Liver (tissue), 9 donors: Measurements from ENCODE around the gene ICOSLG. TPM values are rescaled to one million over a fixed set of nuclear protein-coding genes. Genes with fewer than 3 reads are reported as not detected.
"Not testable (repeated sequence)": the region's sequence is repeated elsewhere in the genome, so short reads cannot be mapped to it uniquely, and the experiment has no call there.

ENCODE experiments used
- DNase-seq: peaks from one replicate; pipeline ENCODE4 v3.0.0-alpha.2; 2017; ENCODE audit warnings: low spot score
- H3K27ac ChIP-seq, 2 donors: one replicate each; pipeline ENCODE4 v1.7.0; 2013; ENCODE audit warnings: inconsistent platforms in 2 of 2, low read length in 2 of 2, control low read depth in 1 of 2, low read depth in 1 of 2, mild to moderate bottlenecking in 1 of 2
- H3K27me3 ChIP-seq, 4 donors: one replicate each; pipeline versions ENCODE4 v1.6.1 to v1.7.0; 2013; ENCODE audit warnings: low read length in 3 of 4, inconsistent platforms in 1 of 4, mild to moderate bottlenecking in 1 of 4, moderate library complexity in 1 of 4; ENCODE audit not compliant: control insufficient read depth in 4 of 4, insufficient read depth in 4 of 4
- H3K36me3 ChIP-seq, 4 donors: one replicate each; pipeline versions ENCODE4 v1.6.1 to v1.7.0; 2013; ENCODE audit warnings: low read length in 3 of 4, mild to moderate bottlenecking in 3 of 4, low read depth in 1 of 4, moderate library complexity in 1 of 4; ENCODE audit not compliant: control insufficient read depth in 4 of 4, insufficient read depth in 3 of 4
- H3K4me1 ChIP-seq, 4 donors: one replicate each; pipeline versions ENCODE4 v1.6.1 to v1.7.0; 2013; ENCODE audit warnings: low read length in 3 of 4, mild to moderate bottlenecking in 3 of 4, moderate library complexity in 1 of 4; ENCODE audit not compliant: control insufficient read depth in 4 of 4, insufficient read depth in 4 of 4
- H3K4me3 ChIP-seq, 3 donors: one replicate each; pipeline versions ENCODE4 v1.6.1 to v1.7.0; 2013; ENCODE audit warnings: low read length in 3 of 3, control low read depth in 1 of 3, low read depth in 1 of 3, mild to moderate bottlenecking in 1 of 3
- H3K9ac ChIP-seq, 2 donors: one replicate each; pipeline ENCODE4 v1.7.0; 2013; ENCODE audit warnings: low read length in 2 of 2, mild to moderate bottlenecking in 2 of 2, moderate library complexity in 2 of 2, control low read depth in 1 of 2, low read depth in 1 of 2
- H3K9me3 ChIP-seq, 4 donors: one replicate each; pipeline versions ENCODE4 v1.6.1 to v1.7.0; 2013; ENCODE audit warnings: low read length in 3 of 4; ENCODE audit not compliant: control insufficient read depth in 4 of 4
- ATF3 ChIP-seq: IDR thresholded peaks from 2 replicates; pipeline ENCODE4 v1.6.1; 2016; ENCODE audit warnings: antibody characterized with exemption
- CTCF ChIP-seq: fragments of 150-350 bp; IDR thresholded peaks from 2 replicates; pipeline ENCODE4 v1.5.1; 2017; ENCODE audit warnings: improper control_type of control experiment, low read depth, low read length; ENCODE audit not compliant: missing input control
- EGR1 ChIP-seq, 2 donors: IDR thresholded peaks; 2 replicates each; pipeline ENCODE4 v1.6.1; 2016 to 2018; ENCODE audit warnings: antibody characterized with exemption in 2 of 2, low read depth in 2 of 2
- FOXA1 ChIP-seq: IDR thresholded peaks from 2 replicates; pipeline ENCODE4 v1.6.1; 2016; ENCODE audit warnings: antibody characterized with exemption
- FOXA2 ChIP-seq: IDR thresholded peaks from 2 replicates; pipeline ENCODE4 v1.6.1; 2016; ENCODE audit warnings: antibody characterized with exemption
- GABPA ChIP-seq, 2 donors: IDR thresholded peaks in 1 of 2; conservative IDR thresholded peaks in 1 of 2; 2 replicates each; pipeline ENCODE4 v1.6.1; 2016; ENCODE audit warnings: antibody characterized with exemption in 2 of 2, mild to moderate bottlenecking in 1 of 2, moderate library complexity in 1 of 2
- HNF4A ChIP-seq, 2 donors: conservative IDR thresholded peaks; 2 replicates each; pipeline ENCODE4 v1.6.1; 2016; ENCODE audit warnings: antibody characterized with exemption in 2 of 2, mild to moderate bottlenecking in 2 of 2
- HNF4G ChIP-seq: IDR thresholded peaks from 2 replicates; pipeline ENCODE4 v1.6.1; 2016; ENCODE audit warnings: antibody characterized with exemption
- JUND ChIP-seq, 2 donors: IDR thresholded peaks; 2 replicates each; pipeline ENCODE4 v1.6.1; 2016; ENCODE audit warnings: antibody characterized with exemption in 2 of 2
- MAX ChIP-seq: IDR thresholded peaks from 2 replicates; pipeline ENCODE4 v1.6.1; 2016; ENCODE audit warnings: antibody characterized with exemption
- NR2F2 ChIP-seq: IDR thresholded peaks from 2 replicates; pipeline ENCODE4 v1.6.1; 2016; ENCODE audit warnings: antibody characterized with exemption
- RAD21 ChIP-seq, 2 donors: IDR thresholded peaks; 2 replicates each; pipeline ENCODE4 v1.6.1; 2016; ENCODE audit warnings: antibody characterized with exemption in 2 of 2, mild to moderate bottlenecking in 2 of 2
- REST ChIP-seq: IDR thresholded peaks from 2 replicates; pipeline ENCODE4 v1.6.1; 2016; ENCODE audit warnings: antibody characterized with exemption, mild to moderate bottlenecking
- RXRA ChIP-seq, 2 donors: IDR thresholded peaks; 2 replicates each; pipeline ENCODE4 v1.6.1; 2017 to 2018; ENCODE audit warnings: antibody characterized with exemption in 2 of 2, mild to moderate bottlenecking in 1 of 2
- SP1 ChIP-seq: IDR thresholded peaks from 2 replicates; pipeline ENCODE4 v1.6.1; 2018; ENCODE audit warnings: antibody characterized with exemption, mild to moderate bottlenecking
- TAF1 ChIP-seq: conservative IDR thresholded peaks from 2 replicates; pipeline ENCODE4 v1.6.1; 2016; ENCODE audit warnings: antibody characterized with exemption, mild to moderate bottlenecking
- YY1 ChIP-seq: IDR thresholded peaks from 2 replicates; pipeline ENCODE4 v1.6.1; 2016; ENCODE audit warnings: antibody characterized with exemption, mild to moderate bottlenecking
- ZBTB33 ChIP-seq: IDR thresholded peaks from 2 replicates; pipeline ENCODE4 v1.6.1; 2016; ENCODE audit warnings: antibody characterized with exemption
- WGBS: extraction: QIAGEN DNeasy Blood & Tissue Kit; methylation state at CpG from one replicate; pipeline ENCODE4 v1.1.7; 2013; 5-methylcytosine and 5-hydroxymethylcytosine counted together
- polyA plus RNA-seq, 2 donors: library from polyadenylated mRNA; stranded (reverse) in 1 of 2; unstranded in 1 of 2; fragments of 200-250 nt in 1 of 2; fragments of >200 nt in 1 of 2; fragmentation: Nextera tagmentation in 1 of 2; extraction: Ambion mirVana in 1 of 2; gene quantifications; one replicate each; pipeline versions ENCODE4 v1.2.1 to v1.2.3, GENCODE V29; 2013 to 2015
- total RNA-seq, 2 donors: library from RNA; depleted of rRNA; stranded (reverse); fragments of >200 nt; gene quantifications; one replicate each; pipeline ENCODE4 v1.2.3, GENCODE V29; 2014
- donor health status: healthy.
- donor health status: healthy.
- donor health status: healthy.
- donor health status: healthy.
- donor health status: healthy.

ICOSLG gene
- total and polyA plus RNA-seq, 4 donors, result 0.69 to 1.6 (median 1.1) TPM

- no peaks in the 10 kb centered on the region for H3K9me3 ChIP-seq
- H3K4me3 ChIP-seq, result no peak overlapping the region
- no peaks in the 10 kb centered on the region for H3K27me3 ChIP-seq
- DNase-seq, result no peak
- WGBS, result 84% methylated on average over 15 of the region's 15 CpGs
- H3K9ac ChIP-seq, result no peak overlapping the region
- peaks cover 0 to 1% (median 0%) of the 10 kb centered on the region in 4 donors for H3K4me1 ChIP-seq
- no peak overlapping the region for H3K27ac ChIP-seq
- no peaks in the 10 kb centered on the region for H3K36me3 ChIP-seq
- TF ChIP-seq JUND (IDR thresholded peaks at IDR 0.05), result no peak
- no peak for TF ChIP-seq FOXA2
- TF ChIP-seq REST, result no peak
- TF ChIP-seq HNF4G, result no peak
- TF ChIP-seq EGR1 (IDR thresholded peaks at IDR 0.05; ENCODE audit: low read depth in 2 of 2), result no peak
- TF ChIP-seq RAD21 (IDR thresholded peaks at IDR 0.05), result no peak
- no peak for TF ChIP-seq MAX
- TF ChIP-seq RXRA (IDR thresholded peaks at IDR 0.05), result no peak
- no peak for TF ChIP-seq GABPA (IDR thresholded peaks at IDR 0.05 in 1 of 2, conservative IDR thresholded peaks at IDR 0.05 in 1 of 2)
- no peak for TF ChIP-seq SP1
- no peak for TF ChIP-seq ATF3
- TF ChIP-seq CTCF, result no peak
- TF ChIP-seq NR2F2, result no peak
- TF ChIP-seq YY1, result no peak
- TF ChIP-seq HNF4A (conservative IDR thresholded peaks at IDR 0.05), result no peak
- TF ChIP-seq TAF1, result no peak
- no peak for TF ChIP-seq FOXA1
- TF ChIP-seq ZBTB33, result no peak
These were observed 41.3 kb downstream of the ICOSLG start for GRCh38 chr21:44199448-44199847.

- not testable (repeated sequence) for H3K27me3 ChIP-seq, H3K4me3 ChIP-seq, H3K9ac ChIP-seq, DNase-seq, H3K27ac ChIP-seq, H3K36me3 ChIP-seq, H3K9me3 ChIP-seq, H3K4me1 ChIP-seq
- WGBS, result 91% methylated on average over 20 of the region's 21 CpGs
These were observed 43.6 kb downstream of the ICOSLG start for GRCh38 chr21:44197156-44197516.

- not testable (repeated sequence) for H3K4me1 ChIP-seq, H3K4me3 ChIP-seq, H3K36me3 ChIP-seq, H3K9ac ChIP-seq, DNase-seq, H3K9me3 ChIP-seq, H3K27ac ChIP-seq, H3K27me3 ChIP-seq
- WGBS, result 80% methylated on average over 15 of the region's 22 CpGs
These were observed 44.3 kb downstream of the ICOSLG start for GRCh38 chr21:44196212-44197155.

GRCh38 chr21:44194888-44195287 is 45.9 kb downstream of the ICOSLG start:
- not testable (repeated sequence) for H3K4me1 ChIP-seq, H3K27ac ChIP-seq
- 91% methylated on average over 4 of the region's 9 CpGs for WGBS

More at GRCh38 chr21:44194888-44195287, 45.9 kb downstream of the ICOSLG start:
- not testable (repeated sequence) for H3K27me3 ChIP-seq, H3K36me3 ChIP-seq, H3K9ac ChIP-seq, DNase-seq, H3K4me3 ChIP-seq, H3K9me3 ChIP-seq
